GM12874 (cell line): ENCODE data around the gene ST3GAL4.

Experiments used
- CTCF ChIP-seq: IDR thresholded peaks from 2 replicates; pipeline ENCODE4 v1.5.1; 2011; ENCODE audit warnings: low read depth, mild to moderate bottlenecking, control low read depth, low read length, moderate library complexity; ENCODE audit not compliant: insufficient read depth

The ST3GAL4 gene

GRCh38 chr11:126348806-126349582 lies 6.5 kb upstream of the ST3GAL4 start:
- TF ChIP-seq CTCF: no peak

GRCh38 chr11:126350836-126351235 lies 4.7 kb upstream of the ST3GAL4 start:
- no peak for TF ChIP-seq CTCF

GRCh38 chr11:126352163-126352562 lies 3.3 kb upstream of the ST3GAL4 start:
- TF ChIP-seq CTCF: no peak

GRCh38 chr11:126352934-126353801 lies 2.3 kb upstream of the ST3GAL4 start:
- no peak for TF ChIP-seq CTCF

GRCh38 chr11:126354631-126355323 lies 709 bp upstream of the ST3GAL4 start:
- TF ChIP-seq CTCF: no peak

GRCh38 chr11:126355926-126356897 lies 726 bp downstream of the ST3GAL4 start:
- no peak for TF ChIP-seq CTCF
